Measurements from ENCODE around the gene TRIM15.
"Not testable (repeated sequence)": the region's sequence is repeated elsewhere in the genome, so short reads cannot be mapped to it uniquely, and the experiment has no call there.

Gene TRIM15

DNA sequence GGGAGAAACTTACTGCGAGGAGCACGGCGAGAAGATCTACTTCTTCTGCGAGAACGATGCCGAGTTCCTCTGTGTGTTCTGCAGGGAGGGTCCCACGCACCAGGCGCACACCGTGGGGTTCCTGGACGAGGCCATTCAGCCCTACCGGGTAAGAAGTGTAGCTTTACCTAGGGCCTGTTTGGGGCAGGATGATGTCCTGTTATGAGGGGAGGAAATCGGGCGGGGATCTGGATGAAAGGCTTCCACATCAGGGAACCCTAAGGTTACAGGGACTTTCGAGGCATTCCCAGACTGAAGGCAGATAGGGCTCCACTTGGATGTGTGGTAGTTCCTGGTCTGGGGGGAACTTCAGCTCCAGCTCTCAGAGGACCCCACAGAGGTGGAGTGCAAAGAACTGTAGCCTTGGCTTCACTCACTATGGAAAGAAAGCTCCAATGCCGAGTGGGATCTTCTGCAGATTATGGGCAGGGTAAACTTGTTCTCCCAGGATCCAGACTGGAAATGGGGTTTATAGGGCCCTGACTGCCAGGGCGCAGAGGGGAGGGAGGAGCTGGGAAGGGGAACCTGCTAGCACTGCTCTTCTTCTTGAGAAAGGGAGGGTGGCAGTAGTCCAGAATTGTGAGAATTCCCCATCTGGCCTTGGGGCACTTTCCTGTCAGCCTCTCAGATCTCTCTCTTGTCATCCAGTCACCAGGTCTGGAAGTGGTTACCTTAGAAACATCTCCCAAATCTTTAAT is 740 bp downstream of the TRIM15 start:
- no peaks in the 10 kb centered on the region for H3K4me1 Mint-ChIP-seq
- DNase-seq (ENCODE audit: low spot score in 2 of 2): no peak
- peaks cover 30% of the 10 kb centered on the region for H3K27me3 Mint-ChIP-seq
- no peak for ATAC-seq (ENCODE audit: low read depth)
- no peak overlapping the region for H3K27ac Mint-ChIP-seq
- no peak overlapping the region for H3K4me3 Mint-ChIP-seq
- H3K36me3 Mint-ChIP-seq: no peaks in the 10 kb centered on the region
- no peaks in the 10 kb centered on the region for H3K9me3 Mint-ChIP-seq

DNA sequence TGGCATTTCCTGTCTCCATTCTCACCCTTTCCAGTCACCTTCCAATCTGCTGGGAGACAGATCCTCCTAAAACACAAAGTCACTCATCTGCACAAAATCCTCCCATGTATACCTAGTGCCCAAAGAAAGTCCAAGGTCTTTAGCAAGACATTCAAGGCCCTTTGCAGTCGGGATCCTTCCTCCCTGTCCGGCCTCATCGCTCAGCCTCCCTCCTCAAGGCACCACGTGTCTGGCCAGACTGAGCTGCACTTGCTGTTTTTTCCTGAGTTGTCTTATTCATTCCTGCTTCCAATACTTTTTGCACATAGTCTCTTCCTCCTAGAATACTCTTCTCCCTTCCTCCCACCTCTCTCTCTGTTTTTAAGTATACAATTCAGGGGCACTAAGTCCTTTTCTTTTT is 1.4 kb downstream of the TRIM15 start:
- H3K27me3 Mint-ChIP-seq: peaks cover 33% of the 10 kb centered on the region
- DNase-seq (ENCODE audit: low spot score in 2 of 2) (no peak), ATAC-seq (ENCODE audit: low read depth) (no peak)
- no peak overlapping the region for H3K27ac Mint-ChIP-seq
- H3K4me3 Mint-ChIP-seq: no peak overlapping the region
- no peaks in the 10 kb centered on the region for H3K36me3 Mint-ChIP-seq
- no peaks in the 10 kb centered on the region for H3K9me3 Mint-ChIP-seq
- H3K4me1 Mint-ChIP-seq: no peaks in the 10 kb centered on the region

DNA sequence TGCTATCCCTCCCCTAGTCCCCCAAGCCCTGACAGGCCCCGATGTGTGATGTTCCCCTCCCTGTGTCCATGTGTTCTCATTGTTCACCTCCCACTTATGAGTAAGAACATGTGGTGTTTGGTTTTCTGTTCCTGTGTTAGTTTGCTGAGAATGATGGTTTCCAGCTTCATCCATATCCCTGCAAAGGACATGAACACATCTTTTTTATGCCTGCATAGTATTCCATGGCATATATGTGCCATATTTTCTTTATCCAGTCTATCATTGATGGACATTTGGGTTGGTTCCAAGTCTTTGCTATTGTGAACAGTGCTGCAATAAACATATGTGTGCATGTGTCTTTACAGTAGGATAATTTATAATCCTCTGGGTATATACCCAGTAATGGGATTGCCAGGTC is 1.9 kb downstream of the TRIM15 start:
- H3K4me1 Mint-ChIP-seq; H3K27ac Mint-ChIP-seq; H3K9me3 Mint-ChIP-seq; H3K4me3 Mint-ChIP-seq; DNase-seq (ENCODE audit: low spot score in 2 of 2); H3K36me3 Mint-ChIP-seq; ATAC-seq (ENCODE audit: low read depth): not testable (repeated sequence)
- peaks cover 31% of the 10 kb centered on the region for H3K27me3 Mint-ChIP-seq

DNA sequence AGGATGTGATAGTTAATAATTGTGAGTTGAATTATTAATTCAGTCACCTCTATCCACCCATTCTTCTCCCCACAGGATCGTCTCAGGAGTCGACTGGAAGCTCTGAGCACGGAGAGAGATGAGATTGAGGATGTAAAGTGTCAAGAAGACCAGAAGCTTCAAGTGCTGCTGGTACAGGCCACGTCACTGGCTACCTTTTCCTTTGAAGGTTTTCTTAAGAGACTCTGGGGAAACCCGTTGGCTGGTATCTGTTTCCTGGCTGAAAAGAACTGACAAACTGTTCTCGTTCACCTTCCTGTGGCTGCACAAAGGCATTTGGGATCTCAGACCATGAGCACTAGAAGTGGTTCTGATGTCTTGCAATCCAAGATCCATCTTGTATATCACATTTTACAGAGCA is 3.8 kb downstream of the TRIM15 start:
- Mint-ChIP-seq H3K4me1 (peaks cover 3% of the 10 kb centered on the region), H3K4me3 (no peak overlapping the region), H3K27ac (no peak overlapping the region), H3K36me3 (no peaks in the 10 kb centered on the region), H3K27me3 (peaks cover 40% of the 10 kb centered on the region), H3K9me3 (no peaks in the 10 kb centered on the region)
- ATAC-seq (ENCODE audit: low read depth) (no peak), DNase-seq (ENCODE audit: low spot score in 2 of 2) (no peak)

DNA sequence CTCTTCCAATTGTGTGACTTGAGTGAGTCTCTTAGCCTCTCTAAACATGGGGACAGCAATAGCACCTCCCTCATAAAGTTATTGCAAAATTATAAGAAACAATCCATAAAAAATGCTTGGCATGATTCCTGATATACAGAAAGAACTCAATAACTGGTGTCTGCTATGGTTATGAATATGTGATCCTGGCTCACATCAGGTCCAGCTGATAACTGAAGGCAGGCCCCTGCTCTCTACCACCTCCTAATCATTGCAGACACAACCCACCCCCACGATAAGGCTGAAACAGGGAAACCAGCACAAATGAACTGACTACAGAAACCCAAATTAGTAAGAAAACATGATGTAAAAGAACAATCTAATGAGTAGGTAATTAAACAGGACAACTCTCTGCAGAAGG is 5.4 kb downstream of the TRIM15 start:
- peaks cover 3% of the 10 kb centered on the region for H3K4me1 Mint-ChIP-seq
- no peaks in the 10 kb centered on the region for H3K36me3 Mint-ChIP-seq
- no peaks in the 10 kb centered on the region for H3K9me3 Mint-ChIP-seq
- no peak overlapping the region for H3K27ac Mint-ChIP-seq
- no peak for DNase-seq (ENCODE audit: low spot score in 2 of 2)
- no peak for ATAC-seq (ENCODE audit: low read depth)
- H3K27me3 Mint-ChIP-seq: peaks cover 37% of the 10 kb centered on the region
- no peak overlapping the region for H3K4me3 Mint-ChIP-seq

DNA sequence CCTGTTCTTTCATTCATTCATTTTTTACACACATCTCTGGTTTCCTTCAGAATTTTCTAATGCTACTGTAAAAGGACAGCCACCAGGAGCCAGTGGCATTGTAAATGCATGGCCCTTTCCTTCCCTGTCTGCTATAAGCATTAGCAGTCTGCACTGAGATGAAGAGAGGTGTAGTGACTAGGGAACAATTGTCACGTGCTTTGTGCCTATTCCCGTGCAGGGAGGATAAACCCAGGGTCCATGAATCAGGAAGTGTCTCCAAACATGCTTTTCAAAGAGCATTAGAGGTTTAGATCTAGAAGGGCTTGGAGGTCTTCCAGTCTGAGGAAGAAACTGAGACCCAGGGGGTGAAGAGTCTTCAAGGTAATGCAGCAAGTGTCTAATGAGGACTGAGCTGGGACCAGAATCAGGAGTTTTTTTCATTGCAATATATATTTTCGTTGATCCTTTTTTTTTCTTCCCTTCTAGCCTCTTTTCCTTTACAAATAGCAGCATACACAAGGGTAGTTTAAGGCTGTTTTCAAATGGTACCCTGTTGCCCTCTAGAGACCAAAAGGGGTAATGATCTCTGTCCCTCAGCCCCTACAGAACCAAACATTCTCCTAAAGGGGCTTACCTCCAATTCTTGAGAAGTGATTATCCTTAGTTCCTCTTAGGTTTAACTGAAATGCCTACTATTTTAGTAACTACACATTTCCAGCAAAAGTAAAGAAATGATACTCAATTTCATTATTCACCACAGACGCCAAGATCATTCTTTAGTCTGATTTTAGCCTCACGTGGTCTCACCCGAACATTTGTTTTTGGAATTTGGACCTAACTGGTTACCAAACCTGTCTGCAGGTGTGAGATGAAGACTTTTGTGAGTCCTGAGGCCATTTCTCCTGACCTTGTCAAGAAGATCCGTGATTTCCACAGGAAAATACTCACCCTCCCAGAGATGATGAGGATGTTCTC is 6.6 kb downstream of the TRIM15 start:
- H3K27me3 Mint-ChIP-seq: peaks cover 32% of the 10 kb centered on the region
- peak; percentile 83 for ATAC-seq (ENCODE audit: low read depth)

DNA sequence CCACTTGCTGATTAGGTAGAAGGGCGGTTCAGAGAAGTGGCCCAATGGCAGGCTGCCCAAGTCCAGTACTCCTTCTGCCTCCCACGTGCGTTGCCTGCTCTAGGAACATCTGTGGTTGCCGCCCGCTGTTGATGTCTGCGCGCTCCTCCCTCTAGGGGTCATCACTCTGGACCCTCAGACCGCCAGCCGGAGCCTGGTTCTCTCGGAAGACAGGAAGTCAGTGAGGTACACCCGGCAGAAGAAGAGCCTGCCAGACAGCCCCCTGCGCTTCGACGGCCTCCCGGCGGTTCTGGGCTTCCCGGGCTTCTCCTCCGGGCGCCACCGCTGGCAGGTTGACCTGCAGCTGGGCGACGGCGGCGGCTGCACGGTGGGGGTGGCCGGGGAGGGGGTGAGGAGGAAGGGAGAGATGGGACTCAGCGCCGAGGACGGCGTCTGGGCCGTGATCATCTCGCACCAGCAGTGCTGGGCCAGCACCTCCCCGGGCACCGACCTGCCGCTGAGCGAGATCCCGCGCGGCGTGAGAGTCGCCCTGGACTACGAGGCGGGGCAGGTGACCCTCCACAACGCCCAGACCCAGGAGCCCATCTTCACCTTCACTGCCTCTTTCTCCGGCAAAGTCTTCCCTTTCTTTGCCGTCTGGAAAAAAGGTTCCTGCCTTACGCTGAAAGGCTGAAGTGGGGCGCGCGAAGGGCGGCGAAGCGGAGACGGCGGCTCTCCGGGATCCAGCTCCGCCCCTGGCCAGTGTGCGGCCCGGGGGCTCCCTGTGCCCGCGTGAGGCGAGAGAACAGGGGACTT is 8.5 kb downstream of the TRIM15 start:
- H3K4me1 Mint-ChIP-seq: peaks cover 3% of the 10 kb centered on the region

More for the DNA sequence above, 6.6 kb downstream of the TRIM15 start:
- Mint-ChIP-seq H3K27ac (no peak overlapping the region), H3K36me3 (no peaks in the 10 kb centered on the region), H3K4me3 (no peak overlapping the region), H3K9me3 (no peaks in the 10 kb centered on the region), H3K4me1 (peaks cover 3% of the 10 kb centered on the region)
- DNase-seq (ENCODE audit: low spot score in 2 of 2): peak in 1 of 2 donors; percentile 36

DNA sequence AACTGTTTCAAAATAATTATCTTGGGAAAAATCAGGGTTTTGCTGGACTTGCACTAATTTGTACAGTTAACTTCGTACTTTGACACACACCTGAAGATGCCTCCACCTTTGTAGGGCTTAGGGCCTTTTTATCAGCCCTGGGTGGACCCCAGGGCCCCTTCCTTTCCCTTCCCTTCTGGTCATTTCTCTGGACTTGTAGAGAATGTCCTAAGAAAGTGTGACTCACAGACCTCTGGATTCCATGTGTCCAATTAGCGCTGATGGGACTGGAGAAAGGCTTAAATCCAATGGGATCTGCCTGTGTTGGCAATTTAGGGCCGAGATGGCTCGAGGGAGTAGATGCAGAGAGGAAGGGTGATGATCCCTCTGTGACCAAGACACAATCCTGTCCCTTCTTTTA is 9.3 kb downstream of the TRIM15 start:
- H3K27ac Mint-ChIP-seq: no peak overlapping the region
- H3K36me3 Mint-ChIP-seq: no peaks in the 10 kb centered on the region
- no peaks in the 10 kb centered on the region for H3K9me3 Mint-ChIP-seq
- peaks cover 31% of the 10 kb centered on the region for H3K27me3 Mint-ChIP-seq
- ATAC-seq (ENCODE audit: low read depth) (no peak), DNase-seq (ENCODE audit: low spot score in 2 of 2) (no peak)
- H3K4me1 Mint-ChIP-seq: peaks cover 3% of the 10 kb centered on the region
- H3K4me3 Mint-ChIP-seq: no peak overlapping the region

More for the DNA sequence above, 8.5 kb downstream of the TRIM15 start:
- ATAC-seq (ENCODE audit: low read depth): peak; percentile 28
- peak overlapping the region; percentile 44 for H3K4me3 Mint-ChIP-seq
- peaks cover 31% of the 10 kb centered on the region for H3K27me3 Mint-ChIP-seq
- no peaks in the 10 kb centered on the region for H3K36me3 Mint-ChIP-seq
- H3K27ac Mint-ChIP-seq: no peak overlapping the region
- no peaks in the 10 kb centered on the region for H3K9me3 Mint-ChIP-seq
- DNase-seq (ENCODE audit: low spot score in 2 of 2): no peak

DNA sequence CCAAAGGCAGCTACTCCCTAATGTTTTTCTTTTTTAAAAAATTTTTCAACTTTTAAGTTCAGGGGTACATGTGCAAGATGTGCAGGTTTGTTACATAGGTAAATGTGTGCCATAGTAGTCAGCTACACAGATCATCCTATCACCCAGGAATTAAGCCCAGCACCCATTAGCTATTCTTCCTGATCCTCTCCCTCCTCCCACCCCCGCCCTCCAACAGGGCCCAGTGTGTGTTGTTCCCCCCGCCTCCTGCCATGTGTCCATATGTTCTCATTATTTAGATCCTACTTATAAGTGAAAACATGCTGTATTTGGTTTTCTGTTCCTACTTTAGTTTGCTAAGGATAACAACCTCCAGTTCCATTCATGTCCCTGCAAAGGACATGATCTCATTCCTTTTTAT is 12.4 kb downstream of the TRIM15 start:
- no peak for DNase-seq (ENCODE audit: low spot score in 2 of 2)
- H3K27ac Mint-ChIP-seq: no peak overlapping the region
- peaks cover 7% of the 10 kb centered on the region for H3K9me3 Mint-ChIP-seq
- peaks cover 3% of the 10 kb centered on the region for H3K4me1 Mint-ChIP-seq
- H3K36me3 Mint-ChIP-seq: no peaks in the 10 kb centered on the region
- ATAC-seq (ENCODE audit: low read depth): no peak
- no peak overlapping the region for H3K4me3 Mint-ChIP-seq
- H3K27me3 Mint-ChIP-seq: peaks cover 25% of the 10 kb centered on the region

DNA sequence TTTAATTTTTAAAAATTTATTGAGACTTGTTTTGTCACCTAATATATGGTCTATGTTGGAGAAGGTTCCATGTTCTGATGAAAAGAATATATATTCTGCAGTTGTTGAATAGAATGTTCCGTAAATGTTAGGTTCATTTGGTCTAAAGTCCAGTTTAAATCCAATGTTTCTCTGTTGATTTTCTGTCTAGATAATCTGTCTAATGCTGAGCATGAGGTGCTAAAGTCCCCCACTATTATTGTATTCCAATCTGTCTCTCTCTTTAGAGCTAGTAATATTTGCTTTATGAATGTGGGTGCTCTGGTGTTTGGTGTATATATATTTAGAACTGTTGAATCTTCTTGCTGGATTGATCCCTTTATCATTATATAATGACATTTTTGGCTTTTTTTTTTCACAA is 15.5 kb downstream of the TRIM15 start:
- H3K9me3 Mint-ChIP-seq: peaks cover 7% of the 10 kb centered on the region
- ATAC-seq (ENCODE audit: low read depth) (no peak), DNase-seq (ENCODE audit: low spot score in 2 of 2) (no peak)
- H3K36me3 Mint-ChIP-seq: peaks cover 3% of the 10 kb centered on the region
- no peak overlapping the region for H3K27ac Mint-ChIP-seq
- peaks cover 2% of the 10 kb centered on the region for H3K4me1 Mint-ChIP-seq
- H3K4me3 Mint-ChIP-seq: no peak overlapping the region
- peaks cover 21% of the 10 kb centered on the region for H3K27me3 Mint-ChIP-seq

DNA sequence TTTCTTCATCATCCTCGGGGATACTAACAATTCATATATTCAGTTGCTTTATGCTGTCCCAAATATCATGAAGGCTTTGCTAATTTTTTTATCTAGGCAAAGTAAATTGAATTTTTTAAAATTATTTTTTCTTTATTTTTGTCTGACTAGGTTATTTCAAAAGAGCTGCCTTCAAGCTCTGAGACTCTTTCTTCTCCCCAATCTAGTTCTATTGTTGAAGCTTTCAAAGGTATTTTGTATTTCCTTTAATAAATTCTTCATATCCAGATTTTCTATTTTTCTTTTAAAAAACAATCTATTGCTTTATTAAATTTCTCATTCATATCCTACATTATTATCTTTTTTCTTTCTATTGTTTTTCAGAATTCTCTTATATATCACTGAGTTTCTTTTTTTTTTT is 16.8 kb downstream of the TRIM15 start:
- Mint-ChIP-seq H3K9me3 (peaks cover 7% of the 10 kb centered on the region), H3K36me3 (peaks cover 7% of the 10 kb centered on the region), H3K4me1 (peaks cover 2% of the 10 kb centered on the region), H3K4me3 (no peak overlapping the region), H3K27me3 (peaks cover 21% of the 10 kb centered on the region), H3K27ac (no peak overlapping the region)
- ATAC-seq (ENCODE audit: low read depth) (no peak), DNase-seq (ENCODE audit: low spot score in 2 of 2) (no peak)

DNA sequence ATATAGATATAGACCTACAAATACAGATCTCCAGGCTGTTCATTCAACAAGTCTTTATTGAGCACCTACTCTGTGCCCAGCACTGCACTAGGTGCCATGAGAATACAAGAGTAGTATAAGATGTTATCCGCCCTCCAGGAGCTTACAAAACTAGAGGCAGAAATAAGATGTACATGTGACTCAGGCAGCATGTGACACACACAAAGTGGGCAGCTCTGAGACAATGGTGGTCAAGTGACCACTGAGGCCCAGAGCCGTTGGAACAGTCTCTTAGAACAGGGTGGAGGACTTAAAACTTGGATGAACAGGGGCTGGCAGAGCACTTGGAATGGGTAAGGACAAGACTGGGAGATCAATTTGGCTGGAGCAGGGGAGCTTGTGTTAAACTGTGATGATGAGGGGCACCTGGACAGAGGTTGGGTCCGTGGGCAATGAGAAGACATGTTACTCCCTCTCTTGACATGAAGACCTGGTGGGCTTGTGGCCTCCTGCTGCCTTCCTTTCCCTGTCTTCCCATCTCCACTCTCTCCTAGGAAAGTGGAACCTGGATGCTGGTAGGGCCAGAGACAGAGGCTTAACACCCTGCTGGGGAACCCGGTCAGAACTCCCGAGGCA is 21.2 kb downstream of the TRIM15 start:
- Mint-ChIP-seq H3K4me1 (peaks cover 2% of the 10 kb centered on the region), H3K36me3 (peaks cover 34% of the 10 kb centered on the region), H3K27me3 (peaks cover 2% of the 10 kb centered on the region), H3K9me3 (peaks cover 3% of the 10 kb centered on the region), H3K4me3 (no peak overlapping the region), H3K27ac (peak overlapping the region; percentile 40)
- DNase-seq (ENCODE audit: low spot score in 2 of 2): no peak
- no peak for ATAC-seq (ENCODE audit: low read depth)

DNA sequence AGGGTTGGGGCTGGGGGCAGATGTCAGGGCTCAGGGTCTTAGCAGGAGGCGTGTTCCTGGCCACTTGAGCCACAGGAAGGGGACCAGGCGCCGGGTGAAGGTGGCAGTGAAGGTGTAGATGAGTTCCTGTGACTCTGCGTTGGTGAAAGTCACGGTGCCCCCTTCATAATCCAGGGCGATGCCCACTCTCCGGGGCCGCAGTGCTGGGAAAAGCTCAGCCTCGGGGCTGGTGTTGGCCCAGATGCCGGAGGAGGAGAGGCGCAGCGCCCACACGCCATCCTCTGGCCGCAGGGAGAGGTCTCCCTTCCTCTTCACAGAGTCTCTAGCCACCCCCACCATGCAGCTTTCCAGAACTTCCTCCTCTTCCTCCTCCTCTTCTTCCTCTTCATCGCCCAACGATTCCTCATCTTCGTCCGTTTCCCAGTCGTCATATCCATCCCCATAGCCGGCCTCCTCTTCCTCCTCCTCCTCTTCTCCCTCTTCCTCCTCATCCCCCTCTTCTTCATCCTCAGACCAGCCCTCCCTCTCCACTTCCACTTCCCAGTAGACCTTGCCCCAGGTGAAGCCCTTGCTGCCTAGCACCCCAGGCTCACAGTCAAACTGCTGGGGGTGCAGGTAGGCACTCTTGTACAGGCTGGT is 22.6 kb downstream of the TRIM15 start:
- no peak for DNase-seq (ENCODE audit: low spot score in 2 of 2)
- no peak overlapping the region for H3K27ac Mint-ChIP-seq
- peaks cover 45% of the 10 kb centered on the region for H3K36me3 Mint-ChIP-seq
- peaks cover 1% of the 10 kb centered on the region for H3K27me3 Mint-ChIP-seq
- no peak overlapping the region for H3K4me3 Mint-ChIP-seq
- no peak for ATAC-seq (ENCODE audit: low read depth)
- H3K4me1 Mint-ChIP-seq: peaks cover 3% of the 10 kb centered on the region
- H3K9me3 Mint-ChIP-seq: no peaks in the 10 kb centered on the region
